ENCODE measurements around the gene DYNLL1. TPM values are rescaled to one million over a fixed set of nuclear protein-coding genes. Genes with fewer than 3 reads are reported as not detected.

DYNLL1 gene
- total RNA-seq, 1 experiment from 2014 or later, result 243 TPM

DNA sequence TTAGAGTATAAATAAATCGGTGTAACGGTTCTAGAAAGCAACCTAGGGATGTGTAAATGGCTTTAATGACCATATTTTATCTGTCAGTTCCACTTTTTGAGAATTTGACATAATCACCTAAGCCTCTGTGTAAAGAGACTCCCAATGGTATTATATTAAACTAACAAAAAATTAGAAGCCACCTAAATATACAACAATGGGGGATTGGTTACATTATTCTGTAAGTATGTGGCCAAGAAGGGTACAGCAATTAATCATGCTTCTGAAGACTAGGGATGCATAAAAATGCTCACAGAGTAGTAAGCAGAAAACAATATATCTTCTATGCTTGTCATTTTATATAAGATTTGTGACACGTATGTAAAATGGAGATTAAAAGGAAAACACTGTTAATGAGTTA lies 48.8 kb downstream of the DYNLL1 start:
- Histone ChIP-seq H3K27me3 (ENCODE audit: insufficient read depth, low read length) (no peaks in the 10 kb centered on the region), H3K9ac (ENCODE audit: low read length) (no peak overlapping the region), H3K9me3 (ENCODE audit: control insufficient read depth in 1 of 2, insufficient read depth in 1 of 2, low read depth in 1 of 2, low read length in 2 of 2) (no peaks in the 10 kb centered on the region), H3K79me2 (ENCODE audit: insufficient read depth, low read length) (peaks cover 97% of the 10 kb centered on the region), H4K20me1 (ENCODE audit: insufficient read depth) (peaks cover 3% of the 10 kb centered on the region; the same call in 1 of the 2 replicates), H3K27ac (ENCODE audit: low read depth, low read length) (no peak overlapping the region), H3K4me3 (replicated peaks in 1 of 2; ENCODE audit: low read depth in 1 of 2, low read length in 2 of 2) (no peak overlapping the region), H3K9me2 (ENCODE audit: insufficient read depth) (no peaks in the 10 kb centered on the region), H3K4me2 (ENCODE audit: low read length) (no peak overlapping the region), H3K4me1 (ENCODE audit: control insufficient read depth in 1 of 2, insufficient read depth in 2 of 2, low read length in 2 of 2) (no peaks in the 10 kb centered on the region), H3K36me3 (ENCODE audit: control insufficient read depth in 1 of 2, insufficient read depth in 2 of 2, low read length in 2 of 2) (peaks cover 27 to 32% of the 10 kb centered on the region in 2 experiments), H2AFZ (ENCODE audit: low read depth, low read length, poor library complexity, severe bottlenecking) (no peak overlapping the region)
- DNase-seq (ENCODE audit: low read depth, low spot score), result no peak
- ChIA-PET CTCF (no interaction called here), POLR2A (no interaction called here), RAD21 (ENCODE audit: low non-redundant PET in 1 of 2, low total read pairs in 2 of 2, uncharacterized antibody in 2 of 2, unreplicated experiment in 2 of 2) (no interaction called here)
- no peak for TF ChIP-seq POLR2A (IDR thresholded peaks at IDR 0.05; ENCODE audit: borderline replicate concordance, extremely low read depth, insufficient read depth, insufficient read length)
- TF ChIP-seq TCF7L2 (IDR thresholded peaks at IDR 0.05; ENCODE audit: borderline replicate concordance, extremely low read depth, insufficient read depth, insufficient read length), result no peak
- TF ChIP-seq ATF3 (IDR thresholded peaks at IDR 0.05), result no peak
- no peak for TF ChIP-seq RAD21 (IDR thresholded peaks at IDR 0.05; ENCODE audit: low read depth)
- TF ChIP-seq, protein P1, sequence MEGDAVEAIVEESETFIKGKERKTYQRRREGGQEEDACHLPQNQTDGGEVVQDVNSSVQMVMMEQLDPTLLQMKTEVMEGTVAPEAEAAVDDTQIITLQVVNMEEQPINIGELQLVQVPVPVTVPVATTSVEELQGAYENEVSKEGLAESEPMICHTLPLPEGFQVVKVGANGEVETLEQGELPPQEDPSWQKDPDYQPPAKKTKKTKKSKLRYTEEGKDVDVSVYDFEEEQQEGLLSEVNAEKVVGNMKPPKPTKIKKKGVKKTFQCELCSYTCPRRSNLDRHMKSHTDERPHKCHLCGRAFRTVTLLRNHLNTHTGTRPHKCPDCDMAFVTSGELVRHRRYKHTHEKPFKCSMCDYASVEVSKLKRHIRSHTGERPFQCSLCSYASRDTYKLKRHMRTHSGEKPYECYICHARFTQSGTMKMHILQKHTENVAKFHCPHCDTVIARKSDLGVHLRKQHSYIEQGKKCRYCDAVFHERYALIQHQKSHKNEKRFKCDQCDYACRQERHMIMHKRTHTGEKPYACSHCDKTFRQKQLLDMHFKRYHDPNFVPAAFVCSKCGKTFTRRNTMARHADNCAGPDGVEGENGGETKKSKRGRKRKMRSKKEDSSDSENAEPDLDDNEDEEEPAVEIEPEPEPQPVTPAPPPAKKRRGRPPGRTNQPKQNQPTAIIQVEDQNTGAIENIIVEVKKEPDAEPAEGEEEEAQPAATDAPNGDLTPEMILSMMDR (IDR thresholded peaks at IDR 0.05 in 2 of 3, conservative IDR thresholded peaks at IDR 0.05 in 1 of 3; ENCODE audit: borderline replicate concordance in 1 of 3, insufficient read depth in 1 of 3, low read depth in 2 of 3, low read length in 2 of 3), result no peak
- no peak for TF ChIP-seq EGR1 (IDR thresholded peaks at IDR 0.05; ENCODE audit: low read depth)
- no peak for ATAC-seq
- intact Hi-C loops (cut with micrococcal nuclease), result no loop called here
- no TSS peak for BruUV-seq (replicated peaks)

GRCh38 chr12:120546050-120546386 lies 50.1 kb downstream of the DYNLL1 start:
- ATAC-seq, result no peak

More at GRCh38 chr12:120546050-120546386, 50.1 kb downstream of the DYNLL1 start:
- POLR2A ChIA-PET, result no interaction called here
- no TSS peak for BruUV-seq (replicated peaks)
- RAD21 ChIA-PET (ENCODE audit: low non-redundant PET in 1 of 2, low total read pairs in 2 of 2, uncharacterized antibody in 2 of 2, unreplicated experiment in 2 of 2), result no interaction called here
- Histone ChIP-seq H4K20me1 (ENCODE audit: insufficient read depth) (peaks cover 3% of the 10 kb centered on the region; the same call in 1 of the 2 replicates), H3K4me2 (ENCODE audit: low read length) (no peak overlapping the region), H3K27ac (ENCODE audit: low read depth, low read length) (no peak overlapping the region), H2AFZ (ENCODE audit: low read depth, low read length, poor library complexity, severe bottlenecking) (no peak overlapping the region), H3K9ac (ENCODE audit: low read length) (no peak overlapping the region), H3K9me3 (ENCODE audit: control insufficient read depth in 1 of 2, insufficient read depth in 1 of 2, low read depth in 1 of 2, low read length in 2 of 2) (no peaks in the 10 kb centered on the region), H3K4me1 (ENCODE audit: control insufficient read depth in 1 of 2, insufficient read depth in 2 of 2, low read length in 2 of 2) (no peaks in the 10 kb centered on the region), H3K9me2 (ENCODE audit: insufficient read depth) (no peaks in the 10 kb centered on the region), H3K36me3 (ENCODE audit: control insufficient read depth in 1 of 2, insufficient read depth in 2 of 2, low read length in 2 of 2) (peaks cover 32 to 35% of the 10 kb centered on the region in 2 experiments), H3K79me2 (ENCODE audit: insufficient read depth, low read length) (peaks cover 91% of the 10 kb centered on the region), H3K4me3 (replicated peaks in 1 of 2; ENCODE audit: low read depth in 1 of 2, low read length in 2 of 2) (no peak overlapping the region), H3K27me3 (ENCODE audit: insufficient read depth, low read length) (no peaks in the 10 kb centered on the region)
- intact Hi-C loops (cut with micrococcal nuclease), result no loop called here
- DNase-seq (ENCODE audit: low read depth, low spot score), result no peak
- CTCF ChIA-PET, result no interaction called here
- TF ChIP-seq TCF7L2 (IDR thresholded peaks at IDR 0.05; ENCODE audit: borderline replicate concordance, extremely low read depth, insufficient read depth, insufficient read length), result no peak
- TF ChIP-seq, protein P2, sequence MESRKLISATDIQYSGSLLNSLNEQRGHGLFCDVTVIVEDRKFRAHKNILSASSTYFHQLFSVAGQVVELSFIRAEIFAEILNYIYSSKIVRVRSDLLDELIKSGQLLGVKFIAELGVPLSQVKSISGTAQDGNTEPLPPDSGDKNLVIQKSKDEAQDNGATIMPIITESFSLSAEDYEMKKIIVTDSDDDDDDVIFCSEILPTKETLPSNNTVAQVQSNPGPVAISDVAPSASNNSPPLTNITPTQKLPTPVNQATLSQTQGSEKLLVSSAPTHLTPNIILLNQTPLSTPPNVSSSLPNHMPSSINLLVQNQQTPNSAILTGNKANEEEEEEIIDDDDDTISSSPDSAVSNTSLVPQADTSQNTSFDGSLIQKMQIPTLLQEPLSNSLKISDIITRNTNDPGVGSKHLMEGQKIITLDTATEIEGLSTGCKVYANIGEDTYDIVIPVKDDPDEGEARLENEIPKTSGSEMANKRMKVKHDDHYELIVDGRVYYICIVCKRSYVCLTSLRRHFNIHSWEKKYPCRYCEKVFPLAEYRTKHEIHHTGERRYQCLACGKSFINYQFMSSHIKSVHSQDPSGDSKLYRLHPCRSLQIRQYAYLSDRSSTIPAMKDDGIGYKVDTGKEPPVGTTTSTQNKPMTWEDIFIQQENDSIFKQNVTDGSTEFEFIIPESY (IDR thresholded peaks at IDR 0.05; ENCODE audit: extremely low read depth, insufficient replicate concordance, low read length), result no peak
- no peak for TF ChIP-seq SRF (IDR thresholded peaks at IDR 0.05; ENCODE audit: low read depth)
- TF ChIP-seq SIN3A (IDR thresholded peaks at IDR 0.05; ENCODE audit: low read depth), result no peak
- TF ChIP-seq ATF3 (IDR thresholded peaks at IDR 0.05), result no peak
- TF ChIP-seq ELF1 (IDR thresholded peaks at IDR 0.05; ENCODE audit: borderline replicate concordance, low read depth), result no peak
- no peak for TF ChIP-seq SP1 (IDR thresholded peaks at IDR 0.05; ENCODE audit: low read depth)
- TF ChIP-seq, protein P1 (IDR thresholded peaks at IDR 0.05 in 2 of 3, conservative IDR thresholded peaks at IDR 0.05 in 1 of 3; ENCODE audit: borderline replicate concordance in 1 of 3, insufficient read depth in 1 of 3, low read depth in 2 of 3, low read length in 2 of 3), result no peak
- no peak for TF ChIP-seq POLR2A (IDR thresholded peaks at IDR 0.05; ENCODE audit: borderline replicate concordance, extremely low read depth, insufficient read depth, insufficient read length)
